Measurements from ENCODE around the gene NF2.

The NF2 gene

DNA sequence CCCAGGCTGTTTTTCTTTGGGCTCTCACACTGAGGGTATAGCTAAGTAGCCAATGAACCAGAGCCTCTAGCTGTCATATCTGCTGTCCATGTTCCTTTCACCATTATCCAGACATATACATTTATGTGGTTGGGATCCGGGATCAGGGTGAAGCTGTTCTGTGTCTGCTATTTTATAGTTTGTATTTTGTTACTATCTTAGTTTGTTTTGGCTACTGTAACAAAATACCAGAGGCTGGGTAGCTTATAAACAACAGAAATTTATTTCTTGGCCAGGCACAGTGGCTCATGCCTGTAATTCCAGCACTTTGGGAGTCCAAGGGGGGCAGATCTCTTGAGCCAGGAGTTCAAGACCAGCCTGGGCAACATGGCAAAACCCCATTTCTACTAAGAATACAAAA, 75.9 kb downstream of the NF2 start:
- no peak for DNase-seq (ENCODE audit: low read depth, low spot score)
- TF ChIP-seq, protein P1, sequence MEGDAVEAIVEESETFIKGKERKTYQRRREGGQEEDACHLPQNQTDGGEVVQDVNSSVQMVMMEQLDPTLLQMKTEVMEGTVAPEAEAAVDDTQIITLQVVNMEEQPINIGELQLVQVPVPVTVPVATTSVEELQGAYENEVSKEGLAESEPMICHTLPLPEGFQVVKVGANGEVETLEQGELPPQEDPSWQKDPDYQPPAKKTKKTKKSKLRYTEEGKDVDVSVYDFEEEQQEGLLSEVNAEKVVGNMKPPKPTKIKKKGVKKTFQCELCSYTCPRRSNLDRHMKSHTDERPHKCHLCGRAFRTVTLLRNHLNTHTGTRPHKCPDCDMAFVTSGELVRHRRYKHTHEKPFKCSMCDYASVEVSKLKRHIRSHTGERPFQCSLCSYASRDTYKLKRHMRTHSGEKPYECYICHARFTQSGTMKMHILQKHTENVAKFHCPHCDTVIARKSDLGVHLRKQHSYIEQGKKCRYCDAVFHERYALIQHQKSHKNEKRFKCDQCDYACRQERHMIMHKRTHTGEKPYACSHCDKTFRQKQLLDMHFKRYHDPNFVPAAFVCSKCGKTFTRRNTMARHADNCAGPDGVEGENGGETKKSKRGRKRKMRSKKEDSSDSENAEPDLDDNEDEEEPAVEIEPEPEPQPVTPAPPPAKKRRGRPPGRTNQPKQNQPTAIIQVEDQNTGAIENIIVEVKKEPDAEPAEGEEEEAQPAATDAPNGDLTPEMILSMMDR (IDR thresholded peaks at IDR 0.05; ENCODE audit: low read depth, low read length) = no peak
- in situ Hi-C loops (cut with HindIII; ENCODE audit: low sequenced_read_pairs) = no loop called here
- no peak overlapping the region for H3K4me3 ChIP-seq (ENCODE audit: low read depth, low read length)

DNA sequence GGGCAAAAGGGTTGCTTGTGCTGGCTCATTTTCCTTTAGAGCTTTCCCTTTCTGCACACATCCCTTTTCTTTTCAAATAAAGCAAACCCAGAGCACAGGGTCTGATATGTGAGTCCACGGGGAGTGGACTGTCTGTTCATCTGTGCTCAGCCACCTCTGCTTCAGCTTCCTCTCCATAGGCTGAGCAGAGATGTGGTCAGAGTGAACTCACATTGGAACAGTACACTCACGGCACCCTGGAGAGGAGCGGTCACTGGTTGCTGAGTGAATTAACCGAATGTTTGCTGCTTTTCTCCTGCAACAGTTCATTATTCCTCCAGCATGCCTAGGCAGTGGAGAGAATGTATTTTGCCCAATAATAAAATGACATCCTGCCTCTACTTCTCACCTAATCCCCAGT, 80.1 kb downstream of the NF2 start:
- TF ChIP-seq, protein P1 (IDR thresholded peaks at IDR 0.05; ENCODE audit: low read depth, low read length) = no peak
- in situ Hi-C loops (cut with HindIII; ENCODE audit: low sequenced_read_pairs) = no loop called here
- peak; percentile 68 for DNase-seq (ENCODE audit: low read depth, low spot score)
- no peak overlapping the region for H3K4me3 ChIP-seq (ENCODE audit: low read depth, low read length)

DNA sequence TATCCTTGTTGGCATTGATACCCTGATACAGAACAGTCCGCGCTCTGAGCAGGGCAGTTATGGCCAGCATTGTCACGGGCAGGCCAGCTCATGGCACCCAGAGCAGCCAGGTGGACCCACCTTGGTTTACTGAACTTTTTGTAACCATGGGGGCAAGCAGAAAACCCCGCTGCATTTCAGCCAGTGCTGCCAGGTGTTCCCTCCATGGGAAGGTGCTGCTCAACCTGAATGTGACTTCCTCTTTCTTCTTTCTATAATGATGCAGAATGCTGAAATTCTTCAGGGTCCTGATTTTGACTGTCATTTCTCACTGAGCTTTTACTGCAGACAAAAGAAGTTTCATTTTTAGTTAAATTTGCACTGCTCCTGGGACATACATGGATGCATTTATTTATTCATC, 80.8 kb downstream of the NF2 start:
- no peak overlapping the region for H3K4me3 ChIP-seq (ENCODE audit: low read depth, low read length)
- in situ Hi-C loops (cut with HindIII; ENCODE audit: low sequenced_read_pairs) = no loop called here
- DNase-seq (ENCODE audit: low read depth, low spot score) = no peak
- TF ChIP-seq, protein P1 (IDR thresholded peaks at IDR 0.05; ENCODE audit: low read depth, low read length) = no peak

DNA sequence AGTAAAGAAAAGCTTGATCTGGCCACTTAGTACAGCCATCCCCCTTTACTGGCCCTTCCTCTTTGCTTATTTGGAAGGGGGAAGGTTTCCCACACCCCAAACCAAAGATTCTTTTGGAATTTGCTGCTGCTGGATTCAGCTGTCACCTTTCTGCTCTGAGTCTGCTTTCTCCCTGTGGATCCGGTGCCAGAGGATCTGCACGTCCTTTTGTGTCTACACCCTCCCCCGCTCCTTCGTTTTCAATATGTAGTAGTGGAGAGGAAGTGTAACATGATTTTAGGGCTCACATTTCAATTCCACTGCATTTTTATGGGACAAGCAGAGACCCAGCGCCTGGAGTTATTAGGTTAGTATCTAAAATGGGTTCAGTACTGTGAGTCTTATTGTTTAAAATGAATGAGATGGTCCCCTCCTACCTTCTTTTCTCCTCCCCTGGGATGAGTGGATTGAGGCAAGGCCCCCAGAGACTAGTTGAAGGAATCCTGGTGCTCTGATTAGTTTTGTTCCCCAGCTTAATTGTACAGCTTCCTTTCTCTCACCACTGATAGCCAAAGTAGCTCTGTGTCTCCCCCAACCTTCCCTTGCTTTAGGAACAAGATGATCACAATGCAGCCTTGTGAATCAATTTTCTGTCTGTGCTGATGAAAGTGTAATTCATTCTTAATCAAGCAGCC, 85.9 kb downstream of the NF2 start:
- no peak for DNase-seq (ENCODE audit: low read depth, low spot score)
- no peak overlapping the region for H3K4me3 ChIP-seq (ENCODE audit: low read depth, low read length)
- in situ Hi-C loops (cut with HindIII; ENCODE audit: low sequenced_read_pairs) = no loop called here
- TF ChIP-seq, protein P1 (IDR thresholded peaks at IDR 0.05; ENCODE audit: low read depth, low read length) = no peak

DNA sequence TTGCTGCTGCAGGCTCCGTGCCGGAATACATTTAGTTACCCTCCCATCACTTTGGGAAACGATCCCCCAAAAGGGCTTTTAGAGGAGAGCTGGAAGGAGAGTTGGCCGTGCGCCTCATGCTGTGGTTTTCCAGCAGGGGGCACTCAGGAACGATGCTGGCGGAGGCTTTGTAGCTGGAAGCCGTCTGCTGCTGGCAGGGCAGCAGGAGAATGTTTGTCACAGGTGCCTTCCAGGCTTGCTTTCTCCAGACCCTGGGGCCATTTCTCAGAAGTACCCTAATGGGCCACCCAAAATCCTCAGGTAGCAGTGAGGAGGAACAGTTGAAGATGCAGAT, 86.4 kb downstream of the NF2 start:
- no peak overlapping the region for H3K4me3 ChIP-seq (ENCODE audit: low read depth, low read length)
- in situ Hi-C loops (cut with HindIII; ENCODE audit: low sequenced_read_pairs) = no loop called here
- DNase-seq (ENCODE audit: low read depth, low spot score) = peak; percentile 61
- TF ChIP-seq, protein P1 (IDR thresholded peaks at IDR 0.05; ENCODE audit: low read depth, low read length) = peak; percentile 87

DNA sequence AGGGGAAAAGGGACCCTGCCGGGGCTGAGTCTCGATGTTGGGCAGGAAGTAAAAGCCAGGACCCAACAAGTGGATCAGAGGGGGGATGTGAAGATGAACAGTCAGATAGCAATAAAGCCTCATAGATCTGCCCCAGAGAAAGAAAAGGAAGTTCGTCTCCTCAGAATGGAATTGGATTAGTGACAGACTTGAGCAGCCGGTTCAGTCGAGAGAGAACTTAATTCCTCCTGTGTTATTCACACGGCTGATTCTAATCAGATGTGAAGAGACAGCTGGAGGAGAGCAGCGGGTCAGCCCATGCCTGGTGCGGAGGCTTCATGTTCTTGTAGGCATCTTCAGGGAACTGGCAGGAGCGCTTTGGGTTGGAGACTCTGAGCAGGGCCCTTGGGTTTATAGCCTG, 87.0 kb downstream of the NF2 start:
- TF ChIP-seq, protein P1 (IDR thresholded peaks at IDR 0.05; ENCODE audit: low read depth, low read length) = no peak
- no peak for DNase-seq (ENCODE audit: low read depth, low spot score)
- H3K4me3 ChIP-seq (ENCODE audit: low read depth, low read length) = no peak overlapping the region
- in situ Hi-C loops (cut with HindIII; ENCODE audit: low sequenced_read_pairs) = no loop called here

All from astrocyte of the spinal cord (primary cell).